OCI-LY3 (cell line): ENCODE results near the gene MYLK.

Experiments
- H2AFZ ChIP-seq: fragments of 200-600, 300-600 bp; shearing (Covaris generic); 2 replicates; pipeline ENCODE4 v1.6.0; 2014; ENCODE audit warnings: antibody characterized with exemption, low read depth, low read length
- H3K27ac ChIP-seq: fragments of 200-600, 300-600 bp; sonication (generic); 2 replicates; pipeline ENCODE4 v1.5.1; 2014; ENCODE audit warnings: mild to moderate bottlenecking, low read length, moderate library complexity, mixed read lengths
- H3K27me3 ChIP-seq: fragments of 200-600, 300-600 bp; sonication (generic); 2 replicates; pipeline ENCODE4 v1.6.1; 2014; ENCODE audit warnings: low read depth, low read length, mixed read lengths
- H3K36me3 ChIP-seq: fragments of 200-600, 300-600 bp; sonication (generic); replicated peaks from 2 replicates; pipeline ENCODE3; 2014; ENCODE audit warnings: low read depth, low read length, mixed read lengths
- H3K4me1 ChIP-seq: fragments of 300-600, 200-600 bp; sonication (generic); 2 replicates; pipeline ENCODE4 v1.6.1; 2014; ENCODE audit warnings: low read length, mixed read lengths
- H3K4me2 ChIP-seq: fragments of 200-600, 300-600 bp; sonication (generic); 2 replicates; pipeline ENCODE4 v1.6.1; 2014; ENCODE audit warnings: low read length, mixed read lengths
- H3K4me3 ChIP-seq: fragments of 300-600, 200-600 bp; sonication (generic); 2 replicates; pipeline ENCODE4 v1.5.1; 2014; ENCODE audit warnings: antibody characterized with exemption, mild to moderate bottlenecking, low read length, moderate library complexity
- H3K79me2 ChIP-seq: fragments of 300-600, 200-600 bp; shearing (Covaris generic); 2 replicates; pipeline ENCODE4 v1.6.1; 2014; ENCODE audit warnings: mild to moderate bottlenecking, low read length, mixed read lengths
- H3K9ac ChIP-seq: fragments of 300-600, 200-600 bp; shearing (Covaris generic); 2 replicates; pipeline ENCODE4 v1.6.0; 2014; ENCODE audit warnings: mild to moderate bottlenecking, low read length, moderate library complexity
- H3K9me3 ChIP-seq: fragments of 200-600, 300-600 bp; shearing (Covaris generic); 2 replicates; pipeline ENCODE4 v1.6.1; 2014; ENCODE audit warnings: low read length, mixed read lengths; ENCODE audit not compliant: insufficient read depth
- H4K20me1 ChIP-seq: fragments of 200-600, 300-600 bp; sonication (generic); 2 replicates; pipeline ENCODE4 v1.6.1; 2016; ENCODE audit warnings: low read length, mixed read lengths; ENCODE audit not compliant: insufficient read depth
- CTCF ChIP-seq: fragments of 200-600, 300-600 bp; sonication (generic); IDR thresholded peaks from 2 replicates; pipeline ENCODE4 v1.5.1; 2014; ENCODE audit warnings: antibody characterized with exemption, low read length, low read depth
- EZH2phosphoT487 ChIP-seq: fragments of 200-600 bp; shearing (Covaris generic); IDR thresholded peaks from 2 replicates; pipeline ENCODE4 v1.6.1; 2018; ENCODE audit warnings: antibody characterized with exemption, mixed run types, low read depth

MYLK gene

GRCh38 chr3:123637841-123638240 is 246.3 kb downstream of the MYLK start:
- H4K20me1 ChIP-seq: no peaks in the 10 kb centered on the region

GRCh38 chr3:123637131-123637530 is 247.0 kb downstream of the MYLK start:
- Histone ChIP-seq H3K27me3 (no peaks in the 10 kb centered on the region), H3K4me2 (no peak overlapping the region), H3K36me3 (no peaks in the 10 kb centered on the region), H3K79me2 (no peaks in the 10 kb centered on the region), H3K9me3 (no peaks in the 10 kb centered on the region), H3K9ac (no peak overlapping the region), H2AFZ (no peak overlapping the region), H4K20me1 (no peaks in the 10 kb centered on the region), H3K27ac (no peak overlapping the region), H3K4me1 (no peaks in the 10 kb centered on the region), H3K4me3 (no peak overlapping the region)
- TF ChIP-seq CTCF (no peak), EZH2phosphoT487 (no peak)

More at GRCh38 chr3:123637841-123638240, 246.3 kb downstream of the MYLK start:
- Histone ChIP-seq H3K27me3 (no peaks in the 10 kb centered on the region), H3K4me1 (no peaks in the 10 kb centered on the region), H3K4me2 (no peak overlapping the region), H2AFZ (no peak overlapping the region), H3K36me3 (no peaks in the 10 kb centered on the region), H3K9me3 (no peaks in the 10 kb centered on the region), H3K27ac (no peak overlapping the region), H3K9ac (no peak overlapping the region), H3K4me3 (no peak overlapping the region), H3K79me2 (no peaks in the 10 kb centered on the region)
- TF ChIP-seq EZH2phosphoT487 (no peak), CTCF (no peak)

- Histone ChIP-seq H3K27me3 (no peaks in the 10 kb centered on the region), H3K9ac (no peak overlapping the region), H2AFZ (no peak overlapping the region), H3K36me3 (no peaks in the 10 kb centered on the region), H3K4me1 (no peaks in the 10 kb centered on the region), H3K9me3 (no peaks in the 10 kb centered on the region), H3K79me2 (no peaks in the 10 kb centered on the region), H3K27ac (no peak overlapping the region), H4K20me1 (no peaks in the 10 kb centered on the region), H3K4me3 (no peak overlapping the region), H3K4me2 (no peak overlapping the region)
- TF ChIP-seq CTCF: no peak
- TF ChIP-seq EZH2phosphoT487: no peak
Measured at GRCh38 chr3:123636431-123636841, 247.7 kb downstream of the MYLK start.

- Histone ChIP-seq H3K9ac (no peak overlapping the region), H3K36me3 (no peaks in the 10 kb centered on the region), H3K4me1 (no peaks in the 10 kb centered on the region), H4K20me1 (no peaks in the 10 kb centered on the region), H3K79me2 (no peaks in the 10 kb centered on the region), H3K4me3 (no peak overlapping the region), H3K27me3 (no peaks in the 10 kb centered on the region), H2AFZ (no peak overlapping the region), H3K9me3 (no peaks in the 10 kb centered on the region), H3K4me2 (no peak overlapping the region), H3K27ac (no peak overlapping the region)
- TF ChIP-seq CTCF (no peak), EZH2phosphoT487 (no peak)
Measured at GRCh38 chr3:123635717-123636116, 248.4 kb downstream of the MYLK start.
